GM19193 (cell line): ENCODE measurements around the gene MAMLD1.

ENCODE experiments used
- POLR2A ChIP-seq: IDR thresholded peaks from 4 replicates; pipeline ENCODE4 v1.6.1; 2011; ENCODE audit not compliant: insufficient read depth, insufficient read length; ENCODE audit errors: extremely low read depth

MAMLD1 gene

GRCh38 chrX:150365990-150366911 is 3.1 kb downstream of the MAMLD1 start:
- no peak for TF ChIP-seq POLR2A

GRCh38 chrX:150366951-150367545 is 3.9 kb downstream of the MAMLD1 start:
- TF ChIP-seq POLR2A, result no peak

- no peak for TF ChIP-seq POLR2A
These were observed 7.6 kb downstream of the MAMLD1 start for GRCh38 chrX:150370589-150371312.

- no peak for TF ChIP-seq POLR2A
These were observed 8.8 kb downstream of the MAMLD1 start for GRCh38 chrX:150371877-150372276.

- TF ChIP-seq POLR2A, result no peak
These were observed 9.2 kb downstream of the MAMLD1 start for GRCh38 chrX:150372280-150372679.

- no peak for TF ChIP-seq POLR2A
These were observed 9.6 kb downstream of the MAMLD1 start for GRCh38 chrX:150372756-150373155.

- no peak for TF ChIP-seq POLR2A
These were observed 12.2 kb downstream of the MAMLD1 start for GRCh38 chrX:150375243-150375770.

- no peak for TF ChIP-seq POLR2A
These were observed 13.9 kb downstream of the MAMLD1 start for GRCh38 chrX:150377005-150377404.

- no peak for TF ChIP-seq POLR2A
These were observed 41.9 kb downstream of the MAMLD1 start for GRCh38 chrX:150405006-150405405.

GRCh38 chrX:150405576-150405975 is 42.5 kb downstream of the MAMLD1 start:
- no peak for TF ChIP-seq POLR2A

- no peak for TF ChIP-seq POLR2A
These were observed 43.5 kb downstream of the MAMLD1 start for GRCh38 chrX:150406596-150406995.

GRCh38 chrX:150408007-150408406 is 44.9 kb downstream of the MAMLD1 start:
- TF ChIP-seq POLR2A, result no peak

- no peak for TF ChIP-seq POLR2A
These were observed 45.4 kb downstream of the MAMLD1 start for GRCh38 chrX:150408561-150408960.

- no peak for TF ChIP-seq POLR2A
These were observed 46.4 kb downstream of the MAMLD1 start for GRCh38 chrX:150409486-150409885.

GRCh38 chrX:150409964-150410363 is 46.8 kb downstream of the MAMLD1 start:
- no peak for TF ChIP-seq POLR2A
